ENCODE data around the gene AUH. TPM values are rescaled to one million over a fixed set of nuclear protein-coding genes. Genes with fewer than 3 reads are reported as not detected.

AUH gene
- total RNA-seq, 1 experiment from 2014 or later, result 21.7 TPM

DNA sequence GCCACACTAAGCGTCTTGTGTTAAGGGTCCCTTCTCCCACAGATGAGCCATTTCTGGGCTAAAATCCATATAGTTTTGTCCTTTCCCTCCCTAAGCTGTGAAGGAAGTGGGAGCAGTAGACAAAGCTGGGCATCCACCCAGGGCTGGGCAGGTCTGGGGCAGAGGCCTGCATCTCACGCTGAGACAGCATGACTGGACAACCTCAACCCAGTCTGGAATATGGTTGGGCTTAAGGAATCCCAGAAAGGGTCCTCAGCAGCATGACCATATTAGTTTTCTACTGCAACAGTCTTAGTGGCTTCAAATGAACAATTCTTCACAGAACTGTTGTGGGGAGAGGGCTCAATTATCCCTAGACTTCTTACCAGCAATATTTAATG is 173.8 kb downstream of the AUH start:
- Histone ChIP-seq H3K79me2 (ENCODE audit: insufficient read depth, low read length) (no peaks in the 10 kb centered on the region), H3K27ac (ENCODE audit: insufficient read length, low read depth, low read length) (no peak overlapping the region), H4K5ac (ENCODE audit: insufficient read length, low read depth, low read length) (no peak overlapping the region), H3K4me1 (ENCODE audit: insufficient read depth, low read length) (no peaks in the 10 kb centered on the region), H3K79me1 (ENCODE audit: insufficient read depth, low read depth, low read length, poor library complexity, severe bottlenecking) (no peaks in the 10 kb centered on the region), H2BK15ac (ENCODE audit: low read depth, low read length) (no peak overlapping the region), H2BK120ac (ENCODE audit: low read depth, low read length, poor library complexity, severe bottlenecking) (no peak overlapping the region), H3K4me2 (ENCODE audit: insufficient read depth, insufficient read length, low read length) (no peak overlapping the region), H3K4ac (ENCODE audit: low read depth, low read length) (no peak overlapping the region), H2AK5ac (ENCODE audit: insufficient read length, low read length) (no peak overlapping the region), H3K56ac (ENCODE audit: insufficient read length, low read depth, low read length) (no peak overlapping the region), H2BK12ac (ENCODE audit: insufficient read length, low read depth, low read length) (no peak overlapping the region), H3K9ac (ENCODE audit: extremely low read depth, insufficient read length, low read length) (no peak overlapping the region), H2BK20ac (ENCODE audit: low read depth, low read length, poor library complexity, severe bottlenecking) (no peak overlapping the region), H3K23ac (ENCODE audit: insufficient read length, low read depth, low read length) (no peak overlapping the region), H3K9me3 (ENCODE audit: control insufficient read depth, low read depth, low read length) (no peaks in the 10 kb centered on the region), H4K8ac (replicated peaks; ENCODE audit: insufficient read length, low read depth, low read length) (no peak overlapping the region), H3K27me3 (ENCODE audit: insufficient read depth, low read length) (no peaks in the 10 kb centered on the region), H2AFZ (ENCODE audit: low read length) (no peak overlapping the region), H3K18ac (ENCODE audit: insufficient read length, low read depth, low read length) (no peak overlapping the region), H3K23me2 (ENCODE audit: insufficient read length, low read depth, low read length, poor library complexity, severe bottlenecking) (no peaks in the 10 kb centered on the region), H4K20me1 (ENCODE audit: control insufficient read depth, insufficient read depth, insufficient read length) (no peaks in the 10 kb centered on the region), H3K14ac (ENCODE audit: insufficient read depth, low read length) (no peak overlapping the region; the same call in 1 of the 2 replicates), H3T11ph (ENCODE audit: low read length) (no peak overlapping the region), H2BK5ac (ENCODE audit: insufficient read length, low read length) (no peak overlapping the region), H4K91ac (ENCODE audit: insufficient read length, low read depth, low read length) (no peak overlapping the region)
- H3K27me3 Mint-ChIP-seq (ENCODE audit: low read depth), result peaks cover 16% of the 10 kb centered on the region
- no peak for DNase-seq
- H3K36me3 Mint-ChIP-seq (ENCODE audit: insufficient read depth in 1 of 3, low read depth in 3 of 3), result peaks cover 0 to 10% (median 0%) of the 10 kb centered on the region in 3 experiments; a peak in 3 of 7 replicates
- no peak overlapping the region for H3K27ac Mint-ChIP-seq
- H3K4me1 Mint-ChIP-seq, result peaks cover 8 to 11% of the 10 kb centered on the region in 2 experiments
- H3K4me3 Mint-ChIP-seq, result no peak overlapping the region
- TF ChIP-seq, protein P1, sequence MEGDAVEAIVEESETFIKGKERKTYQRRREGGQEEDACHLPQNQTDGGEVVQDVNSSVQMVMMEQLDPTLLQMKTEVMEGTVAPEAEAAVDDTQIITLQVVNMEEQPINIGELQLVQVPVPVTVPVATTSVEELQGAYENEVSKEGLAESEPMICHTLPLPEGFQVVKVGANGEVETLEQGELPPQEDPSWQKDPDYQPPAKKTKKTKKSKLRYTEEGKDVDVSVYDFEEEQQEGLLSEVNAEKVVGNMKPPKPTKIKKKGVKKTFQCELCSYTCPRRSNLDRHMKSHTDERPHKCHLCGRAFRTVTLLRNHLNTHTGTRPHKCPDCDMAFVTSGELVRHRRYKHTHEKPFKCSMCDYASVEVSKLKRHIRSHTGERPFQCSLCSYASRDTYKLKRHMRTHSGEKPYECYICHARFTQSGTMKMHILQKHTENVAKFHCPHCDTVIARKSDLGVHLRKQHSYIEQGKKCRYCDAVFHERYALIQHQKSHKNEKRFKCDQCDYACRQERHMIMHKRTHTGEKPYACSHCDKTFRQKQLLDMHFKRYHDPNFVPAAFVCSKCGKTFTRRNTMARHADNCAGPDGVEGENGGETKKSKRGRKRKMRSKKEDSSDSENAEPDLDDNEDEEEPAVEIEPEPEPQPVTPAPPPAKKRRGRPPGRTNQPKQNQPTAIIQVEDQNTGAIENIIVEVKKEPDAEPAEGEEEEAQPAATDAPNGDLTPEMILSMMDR (conservative IDR thresholded peaks at IDR 0.05), result no peak
- WGBS (ENCODE audit: extremely low coverage, insufficient read length, low lambda C conversion rate), result no CpG with 5 or more reads among the region's 2 CpGs
- H3K9me3 Mint-ChIP-seq, result peaks cover 9 to 11% of the 10 kb centered on the region in 2 experiments; a peak in 3 of 5 replicates
